ENCODE results near the gene CEP55. TPM values are rescaled to one million over a fixed set of nuclear protein-coding genes. Genes with fewer than 3 reads are reported as not detected.

The CEP55 gene
- total RNA-seq, 1 donor: 4.7 TPM

DNA sequence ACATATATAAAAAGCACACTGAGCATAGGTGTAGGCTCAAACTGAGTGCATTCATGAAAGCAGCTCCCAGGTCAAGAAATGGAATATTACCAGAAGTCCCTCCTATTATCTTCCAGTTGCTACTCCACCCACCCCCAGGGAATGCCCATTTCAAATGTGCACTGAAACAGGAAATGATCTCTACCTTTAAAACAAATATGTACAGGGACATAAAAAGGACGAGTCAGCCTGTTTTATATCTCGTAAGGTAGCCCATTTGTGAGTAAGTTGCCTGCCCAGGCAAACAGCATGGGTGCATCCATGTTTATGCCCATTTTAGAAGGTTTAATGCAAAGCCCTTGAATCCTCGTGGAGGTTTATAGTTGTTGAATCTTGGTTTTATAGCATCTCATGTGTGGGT lies 80.5 kb downstream of the CEP55 start:
- no peak overlapping the region for H3K4me3 ChIP-seq (ENCODE audit: insufficient read depth, low read length)
- DNase-seq (ENCODE audit: insufficient read length, low spot score, missing footprints): no peak
- TF ChIP-seq, protein P1, sequence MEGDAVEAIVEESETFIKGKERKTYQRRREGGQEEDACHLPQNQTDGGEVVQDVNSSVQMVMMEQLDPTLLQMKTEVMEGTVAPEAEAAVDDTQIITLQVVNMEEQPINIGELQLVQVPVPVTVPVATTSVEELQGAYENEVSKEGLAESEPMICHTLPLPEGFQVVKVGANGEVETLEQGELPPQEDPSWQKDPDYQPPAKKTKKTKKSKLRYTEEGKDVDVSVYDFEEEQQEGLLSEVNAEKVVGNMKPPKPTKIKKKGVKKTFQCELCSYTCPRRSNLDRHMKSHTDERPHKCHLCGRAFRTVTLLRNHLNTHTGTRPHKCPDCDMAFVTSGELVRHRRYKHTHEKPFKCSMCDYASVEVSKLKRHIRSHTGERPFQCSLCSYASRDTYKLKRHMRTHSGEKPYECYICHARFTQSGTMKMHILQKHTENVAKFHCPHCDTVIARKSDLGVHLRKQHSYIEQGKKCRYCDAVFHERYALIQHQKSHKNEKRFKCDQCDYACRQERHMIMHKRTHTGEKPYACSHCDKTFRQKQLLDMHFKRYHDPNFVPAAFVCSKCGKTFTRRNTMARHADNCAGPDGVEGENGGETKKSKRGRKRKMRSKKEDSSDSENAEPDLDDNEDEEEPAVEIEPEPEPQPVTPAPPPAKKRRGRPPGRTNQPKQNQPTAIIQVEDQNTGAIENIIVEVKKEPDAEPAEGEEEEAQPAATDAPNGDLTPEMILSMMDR (IDR thresholded peaks at IDR 0.05; ENCODE audit: extremely low read depth, low read depth, low read length): no peak
- no peak overlapping the region for H3K27ac ChIP-seq (ENCODE audit: low read depth, low read length)
- H3K79me2 ChIP-seq (ENCODE audit: insufficient read depth, low read length): no peaks in the 10 kb centered on the region
- no peaks in the 10 kb centered on the region for H3K36me3 ChIP-seq (ENCODE audit: insufficient read depth, low read length)
- H3K9me3 ChIP-seq (ENCODE audit: low read depth, low read length): peaks cover 2% of the 10 kb centered on the region
- H4K20me1 ChIP-seq (ENCODE audit: insufficient read depth, low read length): no peaks in the 10 kb centered on the region
- no peaks in the 10 kb centered on the region for H3K4me1 ChIP-seq (ENCODE audit: insufficient read depth, low read length)
- peaks cover 33% of the 10 kb centered on the region for H3K27me3 ChIP-seq (ENCODE audit: insufficient read depth, low read length)
- no peak overlapping the region for H3K4me2 ChIP-seq (ENCODE audit: insufficient read depth, low read length)
- no peak overlapping the region for H2AFZ ChIP-seq (ENCODE audit: low read length)

DNA sequence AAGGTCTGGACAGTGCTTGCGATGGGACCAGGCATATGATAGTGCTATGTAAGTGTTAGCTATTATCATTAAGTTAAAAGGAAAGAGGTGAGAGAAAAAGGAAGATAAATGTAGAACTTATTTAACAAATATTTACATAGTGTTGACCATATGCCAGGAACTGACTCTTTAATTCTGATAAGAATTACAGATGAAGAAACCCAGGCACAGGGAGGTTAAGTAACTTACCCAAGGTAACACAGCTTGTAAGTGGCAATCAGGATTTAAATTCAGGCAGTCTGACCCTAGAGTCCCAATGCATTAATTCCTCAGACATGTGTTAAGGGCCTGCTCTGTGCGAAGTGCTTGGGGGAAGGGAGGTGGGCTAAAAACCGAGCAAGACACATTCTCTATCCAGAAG lies 81.2 kb downstream of the CEP55 start:
- H3K4me2 ChIP-seq (ENCODE audit: insufficient read depth, low read length): no peak overlapping the region
- no peak overlapping the region for H3K4me3 ChIP-seq (ENCODE audit: insufficient read depth, low read length)
- no peaks in the 10 kb centered on the region for H3K36me3 ChIP-seq (ENCODE audit: insufficient read depth, low read length)
- H3K79me2 ChIP-seq (ENCODE audit: insufficient read depth, low read length): no peaks in the 10 kb centered on the region
- no peak overlapping the region for H2AFZ ChIP-seq (ENCODE audit: low read length)
- no peak overlapping the region for H3K27ac ChIP-seq (ENCODE audit: low read depth, low read length)
- no peak for DNase-seq (ENCODE audit: insufficient read length, low spot score, missing footprints)
- peaks cover 26% of the 10 kb centered on the region for H3K27me3 ChIP-seq (ENCODE audit: insufficient read depth, low read length)
- no peaks in the 10 kb centered on the region for H4K20me1 ChIP-seq (ENCODE audit: insufficient read depth, low read length)
- H3K4me1 ChIP-seq (ENCODE audit: insufficient read depth, low read length): no peaks in the 10 kb centered on the region
- H3K9me3 ChIP-seq (ENCODE audit: low read depth, low read length): peaks cover 2% of the 10 kb centered on the region
- TF ChIP-seq, protein P1 (IDR thresholded peaks at IDR 0.05; ENCODE audit: extremely low read depth, low read depth, low read length): no peak

Small RNAs within 50 kb of the gene (small RNA-seq; reads per million reads assigned to genes)
- gene RNA5SP323: not detected

Other genes with a start within 250 kb of the CEP55 start
- 352 and 379 TPM in 2 replicates for gene MYOF, start 14.3 kb upstream of the CEP55 start, total RNA-seq
- not detected in 2 replicates for gene FFAR4, start 70.1 kb downstream of the CEP55 start, total RNA-seq
- 2.1 and 3.3 TPM in 2 replicates for gene RBP4, start 104.6 kb downstream of the CEP55 start, total RNA-seq
- gene PDE6C, start 115.9 kb downstream of the CEP55 start, total RNA-seq: not detected in 2 replicates
- 8.7 and 28.3 TPM in 2 replicates for gene FRA10AC1, start 206.0 kb downstream of the CEP55 start, total RNA-seq